ENCODE measurements around the gene AFP. TPM values are rescaled to one million over a fixed set of nuclear protein-coding genes. Genes with fewer than 3 reads are reported as not detected.

Gene AFP
- total and polyA plus RNA-seq, 2 of the 13 experiments (the other 11 are each of a cell fraction or from before 2014, with no cell fraction given) = 9,434 to 13,105 TPM

- TF ChIP-seq, protein P1, sequence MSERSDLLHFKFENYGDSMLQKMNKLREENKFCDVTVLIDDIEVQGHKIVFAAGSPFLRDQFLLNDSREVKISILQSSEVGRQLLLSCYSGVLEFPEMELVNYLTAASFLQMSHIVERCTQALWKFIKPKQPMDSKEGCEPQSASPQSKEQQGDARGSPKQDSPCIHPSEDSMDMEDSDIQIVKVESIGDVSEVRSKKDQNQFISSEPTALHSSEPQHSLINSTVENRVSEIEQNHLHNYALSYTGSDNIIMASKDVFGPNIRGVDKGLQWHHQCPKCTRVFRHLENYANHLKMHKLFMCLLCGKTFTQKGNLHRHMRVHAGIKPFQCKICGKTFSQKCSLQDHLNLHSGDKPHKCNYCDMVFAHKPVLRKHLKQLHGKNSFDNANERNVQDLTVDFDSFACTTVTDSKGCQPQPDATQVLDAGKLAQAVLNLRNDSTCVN (CRISPR knock-in tag; IDR thresholded peaks at IDR 0.05; ENCODE audit: borderline replicate concordance) = no peak
- no peak for TF ChIP-seq ZNF251 (CRISPR knock-in tag; IDR thresholded peaks at IDR 0.05)
- TF ChIP-seq, protein P2, sequence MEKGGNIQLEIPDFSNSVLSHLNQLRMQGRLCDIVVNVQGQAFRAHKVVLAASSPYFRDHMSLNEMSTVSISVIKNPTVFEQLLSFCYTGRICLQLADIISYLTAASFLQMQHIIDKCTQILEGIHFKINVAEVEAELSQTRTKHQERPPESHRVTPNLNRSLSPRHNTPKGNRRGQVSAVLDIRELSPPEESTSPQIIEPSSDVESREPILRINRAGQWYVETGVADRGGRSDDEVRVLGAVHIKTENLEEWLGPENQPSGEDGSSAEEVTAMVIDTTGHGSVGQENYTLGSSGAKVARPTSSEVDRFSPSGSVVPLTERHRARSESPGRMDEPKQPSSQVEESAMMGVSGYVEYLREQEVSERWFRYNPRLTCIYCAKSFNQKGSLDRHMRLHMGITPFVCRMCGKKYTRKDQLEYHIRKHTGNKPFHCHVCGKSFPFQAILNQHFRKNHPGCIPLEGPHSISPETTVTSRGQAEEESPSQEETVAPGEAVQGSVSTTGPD (CRISPR knock-in tag; IDR thresholded peaks at IDR 0.05) = no peak
- TF ChIP-seq ZNF235 (CRISPR knock-in tag; IDR thresholded peaks at IDR 0.05; ENCODE audit: borderline replicate concordance) = no peak
- TF ChIP-seq PHF5A (CRISPR knock-in tag; IDR thresholded peaks at IDR 0.05; ENCODE audit: low read depth, unreplicated experiment) = peak; percentile 86
- no peak for TF ChIP-seq FIP1L1 (IDR thresholded peaks at IDR 0.05; ENCODE audit: borderline replicate concordance, insufficient read depth, low read depth, low read length)
- peak; percentile 13; the same call in 1 of the 2 replicates for TF ChIP-seq ZMYM4 (CRISPR knock-in tag; IDR thresholded peaks at IDR 0.05)
- 0 out of 2 replicates have a peak, but pooled peaks have one; percentile 16 for TF ChIP-seq KDM5A (IDR thresholded peaks at IDR 0.05; ENCODE audit: borderline replicate concordance, low read length)
- TF ChIP-seq SCMH1 (CRISPR knock-in tag; IDR thresholded peaks at IDR 0.05; ENCODE audit: borderline replicate concordance) = no peak
- no peak for TF ChIP-seq ZFP82 (CRISPR knock-in tag; IDR thresholded peaks at IDR 0.05; ENCODE audit: borderline replicate concordance)
- TF ChIP-seq, protein P3, sequence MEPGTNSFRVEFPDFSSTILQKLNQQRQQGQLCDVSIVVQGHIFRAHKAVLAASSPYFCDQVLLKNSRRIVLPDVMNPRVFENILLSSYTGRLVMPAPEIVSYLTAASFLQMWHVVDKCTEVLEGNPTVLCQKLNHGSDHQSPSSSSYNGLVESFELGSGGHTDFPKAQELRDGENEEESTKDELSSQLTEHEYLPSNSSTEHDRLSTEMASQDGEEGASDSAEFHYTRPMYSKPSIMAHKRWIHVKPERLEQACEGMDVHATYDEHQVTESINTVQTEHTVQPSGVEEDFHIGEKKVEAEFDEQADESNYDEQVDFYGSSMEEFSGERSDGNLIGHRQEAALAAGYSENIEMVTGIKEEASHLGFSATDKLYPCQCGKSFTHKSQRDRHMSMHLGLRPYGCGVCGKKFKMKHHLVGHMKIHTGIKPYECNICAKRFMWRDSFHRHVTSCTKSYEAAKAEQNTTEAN (CRISPR knock-in tag; conservative IDR thresholded peaks at IDR 0.05) = peak; percentile 36
- 0 out of 2 replicates have a peak, but pooled peaks have one; percentile 25 for TF ChIP-seq TSC22D2 (CRISPR knock-in tag; IDR thresholded peaks at IDR 0.05; ENCODE audit: borderline replicate concordance)
- peak; percentile 14; the same call in 1 of the 2 replicates for TF ChIP-seq CREM (IDR thresholded peaks at IDR 0.05)
- TF ChIP-seq CREM (CRISPR knock-in tag; IDR thresholded peaks at IDR 0.05) = no peak
- peak; percentile 25; the same call in 1 of the 2 replicates for TF ChIP-seq MYPOP (CRISPR knock-in tag; IDR thresholded peaks at IDR 0.05)
- TF ChIP-seq ZNF678 (CRISPR knock-in tag; IDR thresholded peaks at IDR 0.05) = no peak
- no peak for TF ChIP-seq PITX1 (CRISPR knock-in tag; IDR thresholded peaks at IDR 0.05)
- TF ChIP-seq MLX (CRISPR knock-in tag; IDR thresholded peaks at IDR 0.05) = no peak
- TF ChIP-seq SAP130 (CRISPR knock-in tag; IDR thresholded peaks at IDR 0.05; ENCODE audit: low read depth) = peak; percentile 65
- TF ChIP-seq YEATS4 (CRISPR knock-in tag; IDR thresholded peaks at IDR 0.05; ENCODE audit: borderline replicate concordance) = 0 out of 2 replicates have a peak, but pooled peaks have one; percentile 26
- TF ChIP-seq GATAD2A (CRISPR knock-in tag; IDR thresholded peaks at IDR 0.05) = no peak
- peak; percentile 93; the same call in 1 of the 2 replicates for TF ChIP-seq SSRP1 (CRISPR knock-in tag; IDR thresholded peaks at IDR 0.05)
- TF ChIP-seq U2AF1 (optimal IDR thresholded peaks at IDR 0.05; ENCODE audit: low read depth, low read length) = no peak
- no peak for TF ChIP-seq KLF11 (CRISPR knock-in tag; IDR thresholded peaks at IDR 0.05)
Observed at GRCh38 chr4:73407227-73407673, 28.8 kb upstream of the AFP start (continued).
